Adipose tissue (tissue), 3 donors: ENCODE measurements around the gene ATP6V0C. TPM values are rescaled to one million over a fixed set of nuclear protein-coding genes. Genes with fewer than 3 reads are reported as not detected.
"Not testable (repeated sequence)": the region's sequence is repeated elsewhere in the genome, so short reads cannot be mapped to it uniquely, and the experiment has no call there.

Source experiments
- H3K27ac ChIP-seq: one replicate; pipeline ENCODE4 v1.5.1; 2013; ENCODE audit warnings: low read depth, low read length
- WGBS, 3 donors: extraction: QIAGEN DNeasy Blood & Tissue Kit; methylation state at CpG; one replicate each; pipeline ENCODE4 v1.1.7; 2013; 5-methylcytosine and 5-hydroxymethylcytosine counted together
- polyA plus RNA-seq, 3 donors: library from polyadenylated mRNA; stranded (reverse); fragments of 200-250 nt; gene quantifications; one replicate each; pipeline ENCODE4 v1.2.3, GENCODE V29; 2013
- donor health status: healthy with polysubstance abuse.
- donor health status: Bipolar disorder and iron deficiency.
- donor health status: healthy.

The ATP6V0C gene
- polyA plus RNA-seq, 3 donors: 74.2 to 236 (median 89.1) TPM

- WGBS, 3 donors: 45 to 83% (median 53%) methylated on average over 5 to 9 of the region's 17 CpGs
- H3K27ac ChIP-seq: not testable (repeated sequence)
These were observed 46.5 kb downstream of the ATP6V0C start for GRCh38 chr16:2560131-2560797.

DNA sequence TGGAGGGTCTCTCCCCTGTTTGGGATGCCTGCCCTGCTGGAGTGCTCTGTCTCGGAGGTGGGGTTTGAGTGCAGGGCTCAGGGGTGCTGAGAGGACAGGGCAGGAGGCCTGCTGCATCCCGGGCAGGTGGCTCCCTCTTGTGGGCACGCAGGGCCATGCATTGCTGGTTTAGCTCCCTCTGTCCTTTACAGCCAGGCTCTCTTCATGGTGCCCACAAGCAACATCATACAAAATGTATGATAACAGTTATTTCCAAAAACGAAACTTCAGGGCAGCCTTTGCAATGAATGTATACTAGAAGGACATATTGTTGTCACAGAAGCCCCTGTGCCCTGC lies 47.0 kb downstream of the ATP6V0C start:
- not testable (repeated sequence) for H3K27ac ChIP-seq
- 12 to 20% (median 13%) methylated on average over 1 to 2 of the region's 4 CpGs for WGBS, 3 donors

DNA sequence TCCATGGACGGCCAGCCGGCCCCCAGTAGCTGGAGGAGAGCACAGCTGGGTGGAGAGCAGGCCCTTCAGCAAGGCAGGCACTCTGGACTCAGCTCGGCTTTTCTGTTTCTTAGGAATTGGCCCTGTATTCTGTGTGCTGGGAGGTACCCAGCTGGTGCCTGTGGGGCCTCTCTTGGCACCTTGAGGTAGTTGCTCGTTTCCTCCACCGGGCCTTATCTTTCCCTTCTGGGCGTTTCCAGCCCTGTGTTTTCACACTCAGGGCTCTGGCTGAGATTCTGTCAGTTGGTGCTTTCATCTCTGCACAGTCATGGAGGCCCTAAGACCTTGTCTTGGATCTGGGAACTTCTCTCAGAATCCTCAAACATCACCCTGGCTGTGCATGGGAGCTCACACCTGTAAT lies 53.8 kb downstream of the ATP6V0C start:
- H3K27ac ChIP-seq: not testable (repeated sequence)
- WGBS, 3 donors: no CpG with 5 or more reads among the region's 6 CpGs

- no CpG with 5 or more reads among the region's 11 CpGs for WGBS, 3 donors
- not testable (repeated sequence) for H3K27ac ChIP-seq
These were observed 54.8 kb downstream of the ATP6V0C start for GRCh38 chr16:2568573-2568972.

Other genes starting within 250 kb of the ATP6V0C start
- gene RNPS1, start 245.8 kb upstream of the ATP6V0C start, polyA plus RNA-seq: 100 to 1,000 TPM in 2 of 3 donors, 10 to 100 TPM in 1; 69.8 to 138 (median 102) TPM
- 10 to 100 TPM in 1 of 3 donors, 1 to 10 TPM in 2; 6.8 to 11.6 (median 8.0) TPM for gene ABCA3, start 173.2 kb upstream of the ATP6V0C start, polyA plus RNA-seq
- 1 to 10 TPM; 1.0 to 1.4 (median 1.4) TPM for gene CCNF, start 84.5 kb upstream of the ATP6V0C start, polyA plus RNA-seq
- gene TEDC2, start 53.8 kb upstream of the ATP6V0C start, polyA plus RNA-seq: under 1 TPM; 0.38 to 0.92 (median 0.45) TPM
- under 1 TPM in 2 of 3 donors, not detected in 1; 0.06 to 0.24 TPM for gene NTN3, start 42.7 kb upstream of the ATP6V0C start, polyA plus RNA-seq
- gene TBC1D24, start 38.8 kb upstream of the ATP6V0C start, polyA plus RNA-seq: 10 to 100 TPM in 1 of 3 donors, 1 to 10 TPM in 2; 6.6 to 11.6 (median 7.8) TPM
- gene AMDHD2, start 6.4 kb downstream of the ATP6V0C start, polyA plus RNA-seq: 10 to 100 TPM; 14.6 to 29.5 (median 29.5) TPM
- under 1 TPM; 0.45 to 0.97 (median 0.66) TPM for gene CEMP1, start 17.5 kb downstream of the ATP6V0C start, polyA plus RNA-seq
- 10 to 100 TPM; 10.6 to 19.0 (median 15.0) TPM for gene PDPK1, start 24.1 kb downstream of the ATP6V0C start, polyA plus RNA-seq
- 10 to 100 TPM in 2 of 3 donors, 1 to 10 TPM in 1; 6.5 to 17.1 (median 12.2) TPM for gene KCTD5, start 168.6 kb downstream of the ATP6V0C start, polyA plus RNA-seq
- 1 to 10 TPM in 2 of 3 donors, under 1 TPM in 1; 0.68 to 1.7 (median 1.3) TPM for gene PRSS27, start 206.3 kb downstream of the ATP6V0C start, polyA plus RNA-seq
- 100 to 1,000 TPM; 342 to 782 (median 459) TPM for gene SRRM2, start 238.7 kb downstream of the ATP6V0C start, polyA plus RNA-seq